HAP-1 (cell line): ENCODE results near the gene CDKAL1.

Source experiments
- DNase-seq, 2 experiments: peaks; one replicate each; pipeline ENCODE4 v3.0.0-alpha.2; 2016 to 2020; ENCODE audit warnings: low spot score in 2 of 2
- H3K27me3 ChIP-seq: fragments of 250-450 bp; sonication (Bioruptor Pico); 2 replicates; pipeline ENCODE4 v1.5.1; 2020; ENCODE audit warnings: low read depth, mild to moderate bottlenecking, moderate library complexity
- H3K36me3 ChIP-seq: fragments of 250-450 bp; sonication (Bioruptor Pico); replicated peaks from 2 replicates; pipeline ENCODE4 v1.5.1; 2020; ENCODE audit warnings: mild to moderate bottlenecking
- H3K4me1 ChIP-seq: fragments of 250-450 bp; sonication (Bioruptor Pico); 2 replicates; pipeline ENCODE4 v1.5.1; 2020; ENCODE audit warnings: mild to moderate bottlenecking
- H3K4me3 ChIP-seq: fragments of 250-450 bp; sonication (Bioruptor Pico); 2 replicates; pipeline ENCODE4 v1.5.1; 2020; ENCODE audit warnings: mild to moderate bottlenecking, moderate library complexity
- H3K9me3 ChIP-seq: fragments of 250-450 bp; sonication (Bioruptor Pico); 2 replicates; pipeline ENCODE4 v1.5.1; 2020; ENCODE audit warnings: mild to moderate bottlenecking, moderate library complexity
- in situ Hi-C: fragments of 300-500 bp; cut with MboI; formaldehyde crosslinking; loops from 3 replicates; pipeline ENCODE4 v1.14.3; 2020; ENCODE audit warnings: low sequenced_read_pairs, inconsistent platforms, mixed read lengths

Gene CDKAL1

DNA sequence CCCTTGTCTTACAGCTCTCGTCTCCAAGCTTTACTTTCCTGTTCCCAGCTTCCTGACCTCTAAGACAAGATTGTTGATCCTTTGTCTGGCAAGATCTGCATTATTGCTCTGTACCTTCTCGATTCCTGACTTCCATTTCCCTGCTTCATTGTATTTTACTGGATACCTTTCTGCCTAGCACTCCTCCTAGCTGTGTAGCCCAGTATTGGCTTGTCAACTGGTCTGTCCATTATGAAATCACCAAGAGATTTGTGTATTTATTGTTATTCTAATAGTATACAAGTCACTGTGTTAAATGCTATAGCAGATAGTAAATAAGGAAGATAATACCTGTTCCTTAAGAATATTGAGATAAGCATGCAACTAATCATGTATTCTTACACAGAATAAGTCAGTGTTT is 305.4 kb downstream of the CDKAL1 start:
- no peak overlapping the region for H3K4me3 ChIP-seq
- no peaks in the 10 kb centered on the region for H3K27me3 ChIP-seq
- H3K9me3 ChIP-seq, result no peaks in the 10 kb centered on the region
- in situ Hi-C loops, result no loop called here
- H3K36me3 ChIP-seq, result no peaks in the 10 kb centered on the region
- no peak for DNase-seq
- H3K4me1 ChIP-seq, result no peaks in the 10 kb centered on the region

DNA sequence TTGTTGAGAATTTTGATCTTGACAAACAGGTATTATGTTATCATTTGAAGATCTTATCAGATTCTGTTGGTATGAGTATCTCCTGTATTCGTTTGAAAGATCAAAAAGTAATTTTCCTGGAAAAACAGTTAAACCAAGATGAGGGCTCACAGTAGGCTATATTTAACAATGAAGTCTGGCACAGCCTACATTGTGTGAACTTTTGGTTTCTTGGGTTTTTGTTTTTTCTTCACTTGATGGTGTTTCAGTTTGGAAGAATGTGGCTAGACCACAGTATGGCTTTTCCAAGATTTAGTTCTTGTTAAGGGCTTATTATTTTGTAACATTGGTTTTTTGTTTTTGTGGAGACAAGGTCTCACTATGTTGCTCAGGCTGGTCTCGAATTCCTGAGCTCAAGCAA is 306.4 kb downstream of the CDKAL1 start:
- no peaks in the 10 kb centered on the region for H3K36me3 ChIP-seq
- H3K4me1 ChIP-seq, result no peaks in the 10 kb centered on the region
- no peaks in the 10 kb centered on the region for H3K9me3 ChIP-seq
- in situ Hi-C loops, result no loop called here
- DNase-seq, result no peak
- H3K4me3 ChIP-seq, result no peak overlapping the region
- H3K27me3 ChIP-seq, result no peaks in the 10 kb centered on the region

DNA sequence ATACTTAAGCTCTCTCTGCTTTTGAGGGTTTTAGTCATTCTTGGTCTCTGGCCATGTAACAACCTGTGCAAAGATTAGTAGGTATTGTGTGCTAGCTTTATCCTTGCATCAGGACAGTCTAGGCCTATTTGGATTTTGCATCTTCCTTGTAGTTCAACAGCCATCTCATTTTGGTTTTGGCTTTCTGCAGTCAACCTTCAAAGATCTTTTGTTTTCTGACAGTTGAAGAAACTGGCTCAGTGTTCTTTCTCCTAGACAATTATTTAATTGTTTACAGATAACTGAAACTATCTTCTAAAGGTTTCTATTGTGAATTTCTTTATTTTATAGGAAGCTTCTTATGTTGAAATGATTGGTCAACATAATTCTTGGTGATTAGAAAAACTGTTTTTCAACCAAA is 307.5 kb downstream of the CDKAL1 start:
- no peak overlapping the region for H3K4me3 ChIP-seq
- in situ Hi-C loops, result no loop called here
- DNase-seq, result no peak
- H3K4me1 ChIP-seq, result 0 out of 2 replicates have a peak, but pooled peaks cover 3% of the 10 kb centered on the region
- no peaks in the 10 kb centered on the region for H3K36me3 ChIP-seq
- no peaks in the 10 kb centered on the region for H3K9me3 ChIP-seq
- H3K27me3 ChIP-seq, result no peaks in the 10 kb centered on the region

DNA sequence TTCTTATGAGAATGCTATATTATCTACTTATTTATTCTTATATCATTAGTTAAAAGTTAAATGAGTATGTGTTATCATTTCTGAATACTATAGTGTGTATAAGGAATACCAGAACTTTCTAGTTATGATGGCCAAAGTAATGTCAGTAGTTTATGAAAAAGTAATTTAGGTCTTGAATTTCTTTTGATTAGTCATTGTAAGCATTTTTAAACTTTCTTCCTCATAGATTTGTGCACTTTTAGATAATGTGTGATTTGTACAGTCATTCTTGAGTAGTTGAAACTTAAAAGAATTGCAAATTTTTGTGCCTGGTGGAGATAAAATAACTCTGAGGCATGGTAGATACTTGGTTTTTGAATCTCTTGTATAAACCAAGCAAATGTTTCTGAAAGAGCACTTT is 311.3 kb downstream of the CDKAL1 start:
- H3K4me3 ChIP-seq, result no peak overlapping the region
- H3K4me1 ChIP-seq, result 0 out of 2 replicates have a peak, but pooled peaks cover 4% of the 10 kb centered on the region
- H3K27me3 ChIP-seq, result no peaks in the 10 kb centered on the region
- H3K9me3 ChIP-seq, result no peaks in the 10 kb centered on the region
- H3K36me3 ChIP-seq, result no peaks in the 10 kb centered on the region
- in situ Hi-C loops, result no loop called here
- no peak for DNase-seq

DNA sequence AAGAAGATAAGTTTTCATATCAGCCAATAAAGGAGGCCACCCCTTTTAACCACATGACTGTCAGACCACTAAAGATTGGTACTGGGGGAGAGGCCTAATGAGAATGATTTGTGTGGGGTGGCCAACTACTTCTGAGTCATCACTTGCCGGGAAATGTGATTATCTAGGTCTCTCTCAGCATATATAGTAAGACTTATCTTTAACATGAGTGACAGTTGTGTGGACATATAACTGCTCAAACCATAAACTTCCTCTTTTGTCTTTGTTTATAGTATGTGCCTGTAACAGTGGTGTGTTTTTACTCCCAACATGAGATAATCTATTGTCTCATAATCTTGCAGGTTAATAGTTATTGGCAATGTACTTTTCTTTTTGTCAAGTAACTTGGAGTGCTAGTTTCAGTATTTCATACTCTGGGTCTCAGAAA is 312.4 kb downstream of the CDKAL1 start:
- no peak overlapping the region for H3K4me3 ChIP-seq
- H3K4me1 ChIP-seq, result 0 out of 2 replicates have a peak, but pooled peaks cover 4% of the 10 kb centered on the region
- in situ Hi-C loops, result no loop called here
- no peaks in the 10 kb centered on the region for H3K36me3 ChIP-seq
- no peak for DNase-seq
- no peaks in the 10 kb centered on the region for H3K27me3 ChIP-seq
- no peaks in the 10 kb centered on the region for H3K9me3 ChIP-seq

DNA sequence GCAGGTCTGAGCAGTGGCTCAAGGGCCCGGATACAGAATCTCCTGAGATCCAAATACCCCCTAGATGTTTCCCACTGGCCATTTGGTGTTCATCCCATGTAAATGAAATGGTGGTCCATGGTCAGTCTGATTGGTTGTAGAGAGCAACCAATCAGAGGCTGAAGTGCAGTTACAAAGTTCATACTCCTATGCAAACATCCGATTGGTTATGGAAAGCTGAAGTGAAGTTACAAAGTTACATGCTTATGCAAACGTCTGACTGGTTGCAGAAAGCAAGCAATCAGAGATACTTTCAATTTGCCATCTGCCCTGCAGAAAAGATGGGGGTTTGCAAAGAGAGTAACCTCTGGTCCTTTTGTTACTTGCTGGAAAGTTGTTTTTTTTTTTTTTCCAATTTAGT is 313.6 kb downstream of the CDKAL1 start:
- 0 out of 2 replicates have a peak, but pooled peaks cover 4% of the 10 kb centered on the region for H3K4me1 ChIP-seq
- DNase-seq, result no peak
- no peaks in the 10 kb centered on the region for H3K27me3 ChIP-seq
- no peak overlapping the region for H3K4me3 ChIP-seq
- H3K36me3 ChIP-seq, result no peaks in the 10 kb centered on the region
- no peaks in the 10 kb centered on the region for H3K9me3 ChIP-seq
- in situ Hi-C loops, result no loop called here

DNA sequence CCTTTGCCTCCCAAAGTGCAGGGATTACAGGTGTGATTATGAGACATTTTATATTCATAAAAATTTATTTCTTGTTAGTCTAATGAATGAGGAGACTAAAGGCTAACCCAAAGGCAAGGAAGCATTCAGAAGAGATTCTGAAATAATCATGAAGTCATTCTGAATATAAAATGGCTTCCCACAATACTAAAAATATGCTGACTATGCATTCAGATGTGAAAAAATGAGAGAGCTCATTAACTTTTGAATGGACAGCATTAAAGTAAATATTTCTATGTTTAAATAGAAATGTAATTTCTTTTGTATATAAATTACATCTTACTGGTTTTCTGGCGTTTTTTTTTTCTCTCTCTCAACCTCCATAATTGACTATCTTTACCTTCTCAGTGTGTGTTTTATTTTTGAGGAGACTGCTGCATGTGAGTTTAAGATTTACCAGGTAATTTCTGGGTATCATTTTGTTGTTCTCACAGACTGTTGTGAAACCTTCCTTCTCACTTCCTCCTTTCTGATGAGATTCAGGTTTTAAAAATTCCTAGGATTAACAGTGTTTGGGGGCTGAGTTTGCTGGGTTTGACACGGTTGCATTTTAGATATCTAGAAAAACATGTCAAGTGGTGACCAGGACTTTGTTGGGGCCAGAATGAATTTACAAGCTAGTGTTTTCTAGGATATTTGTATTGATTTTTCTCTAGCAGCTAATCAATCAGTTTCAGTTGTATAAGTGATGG is 316.6 kb downstream of the CDKAL1 start:
- in situ Hi-C loops, result loop anchor here (25.0 kb wide), 1 partner anchor 736 kb away; the partner anchor contains the start of gene SOX4
- DNase-seq, result no peak
- Histone ChIP-seq H3K9me3 (no peaks in the 10 kb centered on the region), H3K27me3 (no peaks in the 10 kb centered on the region), H3K36me3 (no peaks in the 10 kb centered on the region), H3K4me1 (0 out of 2 replicates have a peak, but pooled peaks cover 4% of the 10 kb centered on the region), H3K4me3 (no peak overlapping the region)

DNA sequence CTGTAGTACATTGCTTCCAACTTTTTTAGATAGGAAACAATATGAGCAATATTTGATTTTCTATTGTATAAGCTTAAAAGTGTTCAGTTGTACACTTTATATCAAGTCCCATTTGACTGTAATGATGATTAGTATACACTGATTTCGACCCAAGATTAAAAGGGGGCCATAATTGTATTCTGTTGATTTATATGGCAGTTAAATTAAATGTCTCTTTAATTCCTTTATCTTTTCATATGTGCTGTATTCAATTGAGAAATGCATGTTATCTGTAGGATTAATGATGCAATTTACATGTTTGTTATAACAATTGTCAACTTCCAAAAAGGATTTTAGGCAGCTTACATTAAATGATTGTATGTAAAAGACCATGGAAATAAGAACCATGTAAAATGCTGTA is 317.5 kb downstream of the CDKAL1 start:
- Histone ChIP-seq H3K4me3 (no peak overlapping the region), H3K36me3 (no peaks in the 10 kb centered on the region), H3K27me3 (no peaks in the 10 kb centered on the region), H3K9me3 (no peaks in the 10 kb centered on the region), H3K4me1 (0 out of 2 replicates have a peak, but pooled peaks cover 2% of the 10 kb centered on the region)
- no peak for DNase-seq
- in situ Hi-C loops, result loop anchor here (25.0 kb wide), 1 partner anchor 736 kb away; the partner anchor contains the start of gene SOX4

DNA sequence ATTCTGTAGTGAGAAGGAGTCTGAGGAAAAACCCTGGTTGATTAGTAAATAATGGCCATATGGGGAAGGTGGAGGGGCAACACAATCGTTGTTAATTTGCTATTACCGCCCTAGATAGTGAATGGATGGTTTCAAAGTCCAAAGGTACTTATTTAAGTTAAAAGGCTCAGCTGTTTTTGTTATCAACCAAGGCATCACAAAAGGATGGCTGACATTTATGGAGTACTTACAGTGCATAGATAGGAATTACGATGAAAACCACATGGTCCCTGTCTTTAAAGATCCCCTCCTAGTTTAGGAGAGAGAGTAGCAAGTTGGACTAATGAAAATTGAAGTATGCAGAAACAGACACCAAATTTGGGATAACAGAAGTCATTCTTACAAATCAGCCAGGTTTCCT is 319.6 kb downstream of the CDKAL1 start:
- Histone ChIP-seq H3K9me3 (no peaks in the 10 kb centered on the region), H3K36me3 (no peaks in the 10 kb centered on the region), H3K4me3 (no peak overlapping the region), H3K4me1 (no peaks in the 10 kb centered on the region), H3K27me3 (no peaks in the 10 kb centered on the region)
- in situ Hi-C loops, result loop anchor here (25.0 kb wide), 1 partner anchor 733 kb away; the partner anchor contains the start of gene SOX4
- no peak for DNase-seq

DNA sequence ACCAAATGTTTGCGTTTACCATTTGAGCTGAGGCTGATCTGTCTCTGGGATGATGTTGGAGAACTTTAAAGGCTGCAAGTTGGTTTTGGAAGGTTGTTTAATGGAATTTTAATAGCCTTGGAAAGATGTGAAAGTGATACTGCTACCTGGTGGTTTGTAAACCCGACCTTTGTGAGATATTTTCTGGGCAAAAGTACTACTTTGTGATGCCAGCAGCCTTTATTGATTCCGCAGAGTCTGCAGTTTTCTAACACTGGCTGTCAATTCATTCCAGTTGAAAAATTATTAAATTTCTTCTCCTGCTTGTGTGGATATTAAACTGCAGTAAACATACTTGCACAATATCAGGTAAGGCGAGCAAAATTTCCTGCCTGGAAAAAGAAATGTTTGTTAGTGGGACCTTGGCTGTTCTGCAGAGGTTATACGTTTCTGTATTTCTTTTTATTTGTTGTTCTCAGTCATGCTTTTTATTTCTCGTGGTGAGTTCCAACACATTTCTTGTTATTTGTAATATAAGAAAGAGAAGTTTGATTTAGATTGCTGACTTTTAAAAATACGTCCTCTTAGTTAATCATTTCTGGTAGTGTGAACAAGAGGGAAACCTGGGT is 322.5 kb downstream of the CDKAL1 start:
- H3K4me1 ChIP-seq, result no peaks in the 10 kb centered on the region
- DNase-seq, result no peak
- H3K36me3 ChIP-seq, result no peaks in the 10 kb centered on the region
- in situ Hi-C loops, result loop anchor here (25.0 kb wide), 1 partner anchor 731 kb away; the partner anchor contains the start of gene SOX4
- H3K9me3 ChIP-seq, result no peaks in the 10 kb centered on the region
- H3K4me3 ChIP-seq, result no peak overlapping the region
- H3K27me3 ChIP-seq, result no peaks in the 10 kb centered on the region

DNA sequence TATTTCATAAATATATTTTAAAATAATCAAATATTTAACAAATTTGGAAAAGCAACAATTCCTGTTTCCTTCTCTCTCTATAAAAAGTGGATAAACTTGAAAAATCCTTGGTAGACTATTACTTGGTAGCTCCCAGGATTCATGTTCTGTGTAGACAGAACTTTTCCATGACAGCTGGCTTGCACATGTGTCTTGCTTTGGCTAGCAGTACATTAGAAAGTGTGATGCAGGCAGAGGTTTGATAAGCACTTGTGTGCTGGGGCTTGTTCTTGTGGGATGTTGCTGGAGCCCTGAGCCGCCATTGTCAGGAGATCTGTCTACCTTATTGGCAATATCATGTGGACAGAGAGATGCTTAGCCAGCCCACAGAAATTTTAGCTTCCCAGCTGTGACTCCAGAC is 327.2 kb downstream of the CDKAL1 start:
- no peak overlapping the region for H3K4me3 ChIP-seq
- H3K9me3 ChIP-seq, result no peaks in the 10 kb centered on the region
- DNase-seq, result no peak
- H3K4me1 ChIP-seq, result peaks cover 7% of the 10 kb centered on the region
- H3K36me3 ChIP-seq, result no peaks in the 10 kb centered on the region
- no peaks in the 10 kb centered on the region for H3K27me3 ChIP-seq
- in situ Hi-C loops, result loop anchor here (25.0 kb wide), 1 partner anchor 726 kb away; the partner anchor contains the start of gene SOX4

DNA sequence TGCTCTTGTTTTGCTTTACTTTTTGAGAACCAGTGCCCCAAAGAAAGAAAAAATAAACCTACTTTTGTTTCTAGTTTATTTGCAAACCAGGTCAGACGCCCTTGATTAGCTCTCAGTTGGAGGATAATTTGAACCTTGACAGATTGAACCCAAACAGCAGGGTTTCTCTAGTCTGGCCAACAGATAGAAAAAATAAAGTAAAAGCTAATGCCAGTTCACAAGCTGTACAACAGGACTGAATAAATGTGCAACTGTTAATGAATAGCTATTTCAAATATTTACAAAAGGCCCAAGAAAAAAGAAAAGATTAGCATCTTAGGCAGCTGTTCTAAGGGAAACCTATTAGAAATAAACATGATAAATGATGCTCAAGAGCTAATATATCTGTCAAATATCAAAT is 331.8 kb downstream of the CDKAL1 start:
- peak in 1 of 2 experiments; percentile 19 for DNase-seq
- peaks cover 19% of the 10 kb centered on the region for H3K4me1 ChIP-seq
- no peaks in the 10 kb centered on the region for H3K9me3 ChIP-seq
- no peaks in the 10 kb centered on the region for H3K27me3 ChIP-seq
- no peaks in the 10 kb centered on the region for H3K36me3 ChIP-seq
- no peak overlapping the region for H3K4me3 ChIP-seq
- in situ Hi-C loops, result loop anchor here (25.0 kb wide), 1 partner anchor 721 kb away; the partner anchor contains the start of gene SOX4

DNA sequence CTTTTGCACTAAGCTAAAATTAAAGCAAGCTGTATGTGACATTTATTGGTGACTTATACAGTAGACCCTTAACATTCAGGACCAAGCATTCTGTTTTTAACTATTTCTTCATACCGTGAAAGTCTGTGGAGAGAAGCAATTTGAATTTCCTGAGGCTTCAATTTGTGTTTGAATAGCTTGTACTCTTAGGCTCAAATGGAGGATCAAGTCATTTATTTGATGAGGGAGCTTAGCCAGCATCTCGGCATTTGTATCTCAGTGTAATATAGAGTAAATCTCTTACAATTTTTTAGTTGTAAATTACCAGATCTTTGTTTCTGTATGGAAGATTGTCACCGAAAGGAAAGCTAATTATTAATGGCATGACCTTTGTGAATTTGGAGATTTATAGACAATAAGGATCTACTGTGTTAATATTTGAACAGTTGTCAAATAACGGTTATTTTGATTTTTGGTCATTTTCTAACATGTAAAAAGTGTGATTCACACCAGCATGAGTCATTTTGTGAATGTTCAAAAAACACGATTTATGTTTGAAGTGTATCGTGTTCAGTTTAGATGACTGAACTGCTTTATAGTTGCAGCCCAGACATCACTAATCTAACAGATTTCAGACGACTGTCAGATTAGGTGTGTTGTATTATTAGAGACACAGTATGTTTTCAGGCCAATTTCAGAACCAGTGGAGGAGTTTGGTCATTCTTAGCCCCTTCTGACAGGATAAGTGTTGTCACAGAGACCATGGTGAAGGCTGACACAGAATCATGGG is 332.9 kb downstream of the CDKAL1 start:
- peaks cover 19% of the 10 kb centered on the region for H3K4me1 ChIP-seq
- H3K9me3 ChIP-seq, result no peaks in the 10 kb centered on the region
- no peaks in the 10 kb centered on the region for H3K27me3 ChIP-seq
- H3K36me3 ChIP-seq, result no peaks in the 10 kb centered on the region
- no peak overlapping the region for H3K4me3 ChIP-seq
- in situ Hi-C loops, result loop anchor here (25.0 kb wide), 1 partner anchor 720 kb away; the partner anchor contains the start of gene SOX4
- peak in 1 of 2 experiments; percentile 78 for DNase-seq
